MM.1S (cell line): ENCODE data around the gene SP4.

Experiments used
- DNase-seq: peaks from one replicate; pipeline ENCODE4 v3.0.0-alpha.2; 2015
- H2AFZ ChIP-seq: fragments of 300-600 bp; sonication (generic); 2 replicates; pipeline ENCODE4 v1.6.0; 2016; ENCODE audit warnings: antibody characterized with exemption, low read length
- H3F3A ChIP-seq: fragments of 300-600 bp; sonication (generic); 2 replicates; pipeline ENCODE4 v1.6.1; 2016; ENCODE audit warnings: mild to moderate bottlenecking, antibody characterized with exemption, low read length, moderate library complexity, mixed read lengths; ENCODE audit not compliant: insufficient read depth
- H3K27ac ChIP-seq: fragments of 300-600 bp; sonication (generic); 2 replicates; pipeline ENCODE4 v1.5.1; 2016; ENCODE audit warnings: mild to moderate bottlenecking, low read length
- H3K27me3 ChIP-seq: fragments of 300-600 bp; sonication (generic); replicated peaks from 2 replicates; pipeline ENCODE4 v1.6.0; 2016; ENCODE audit warnings: low read length; ENCODE audit not compliant: insufficient read depth
- H3K36me3 ChIP-seq: fragments of 300-600 bp; sonication (generic); replicated peaks from 2 replicates; pipeline ENCODE4 v1.6.1; 2016; ENCODE audit warnings: mild to moderate bottlenecking, low read length, mixed read lengths; ENCODE audit not compliant: insufficient read depth
- H3K4me1 ChIP-seq: fragments of 300-600 bp; sonication (generic); 2 replicates; pipeline ENCODE4 v1.6.1; 2016; ENCODE audit warnings: low read length, mixed read lengths
- H3K4me2 ChIP-seq: fragments of 300-600 bp; sonication (generic); 2 replicates; pipeline ENCODE4 v1.6.0; 2016; ENCODE audit warnings: low read depth, low read length
- H3K4me3 ChIP-seq: fragments of 300-600 bp; sonication (generic); 2 replicates; pipeline ENCODE4 v1.5.1; 2016; ENCODE audit warnings: low read length, mixed read lengths
- H3K79me2 ChIP-seq: fragments of 300-600 bp; sonication (generic); 2 replicates; pipeline ENCODE4 v1.6.1; 2016; ENCODE audit warnings: mixed run types, low read length, mixed read lengths
- H3K9ac ChIP-seq: fragments of 300-600 bp; sonication (generic); 2 replicates; pipeline ENCODE4 v1.6.1; 2016; ENCODE audit warnings: low read length, mixed read lengths
- H3K9me2 ChIP-seq: fragments of 300-600 bp; sonication (generic); replicated peaks from 2 replicates; pipeline ENCODE4 v1.6.1; 2016; ENCODE audit warnings: mild to moderate bottlenecking, low read length, mixed read lengths; ENCODE audit not compliant: insufficient read depth
- H3K9me3 ChIP-seq: fragments of 300-600 bp; sonication (generic); replicated peaks from 2 replicates; pipeline ENCODE4 v1.6.1; 2016; ENCODE audit warnings: mild to moderate bottlenecking, low read length, mixed read lengths; ENCODE audit not compliant: insufficient read depth
- H4K20me1 ChIP-seq: fragments of 300-600 bp; sonication (generic); 2 replicates; pipeline ENCODE4 v1.6.1; 2016; ENCODE audit warnings: mild to moderate bottlenecking, low read length, moderate library complexity, mixed read lengths; ENCODE audit not compliant: insufficient read depth
- EZH2 ChIP-seq: fragments of 300-600 bp; sonication (generic); optimal IDR thresholded peaks from 2 replicates; pipeline ENCODE3; 2017; ENCODE audit warnings: low read depth, mild to moderate bottlenecking, antibody characterized with exemption, low read length, mixed read lengths
- EZH2phosphoT487 ChIP-seq: fragments of 300-600 bp; sonication (generic); IDR thresholded peaks from 2 replicates; pipeline ENCODE4 v1.6.1; 2018; ENCODE audit warnings: antibody characterized with exemption, low read length
- TF ChIP-seq, protein P1 (sequence below): fragments of 300-600 bp; sonication (generic); IDR thresholded peaks from 2 replicates; pipeline ENCODE4 v1.5.1; 2016; ENCODE audit warnings: antibody characterized with exemption, low read length, mixed read lengths

SP4 gene

DNA sequence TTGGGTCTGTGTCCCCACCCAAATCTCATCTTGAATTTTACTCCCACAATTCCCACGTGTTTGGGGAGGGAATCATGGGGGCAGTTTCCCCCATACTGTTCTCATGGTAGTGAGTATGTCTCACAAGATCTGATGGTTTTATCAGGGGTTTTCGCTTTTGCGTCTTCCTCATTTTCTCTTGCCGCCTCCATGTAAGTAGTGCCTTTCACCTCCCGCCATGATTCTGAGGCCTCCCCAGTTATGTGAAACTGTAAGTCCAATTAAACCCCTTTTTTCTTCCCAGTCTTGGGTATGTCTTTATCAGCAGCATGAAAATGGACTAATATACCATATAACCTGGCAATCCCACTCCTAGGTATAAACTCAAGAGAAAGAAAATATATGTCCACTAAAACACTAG lies 25.9 kb upstream of the SP4 start:
- no peak for TF ChIP-seq EZH2
- TF ChIP-seq, protein P1, sequence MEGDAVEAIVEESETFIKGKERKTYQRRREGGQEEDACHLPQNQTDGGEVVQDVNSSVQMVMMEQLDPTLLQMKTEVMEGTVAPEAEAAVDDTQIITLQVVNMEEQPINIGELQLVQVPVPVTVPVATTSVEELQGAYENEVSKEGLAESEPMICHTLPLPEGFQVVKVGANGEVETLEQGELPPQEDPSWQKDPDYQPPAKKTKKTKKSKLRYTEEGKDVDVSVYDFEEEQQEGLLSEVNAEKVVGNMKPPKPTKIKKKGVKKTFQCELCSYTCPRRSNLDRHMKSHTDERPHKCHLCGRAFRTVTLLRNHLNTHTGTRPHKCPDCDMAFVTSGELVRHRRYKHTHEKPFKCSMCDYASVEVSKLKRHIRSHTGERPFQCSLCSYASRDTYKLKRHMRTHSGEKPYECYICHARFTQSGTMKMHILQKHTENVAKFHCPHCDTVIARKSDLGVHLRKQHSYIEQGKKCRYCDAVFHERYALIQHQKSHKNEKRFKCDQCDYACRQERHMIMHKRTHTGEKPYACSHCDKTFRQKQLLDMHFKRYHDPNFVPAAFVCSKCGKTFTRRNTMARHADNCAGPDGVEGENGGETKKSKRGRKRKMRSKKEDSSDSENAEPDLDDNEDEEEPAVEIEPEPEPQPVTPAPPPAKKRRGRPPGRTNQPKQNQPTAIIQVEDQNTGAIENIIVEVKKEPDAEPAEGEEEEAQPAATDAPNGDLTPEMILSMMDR = no peak

DNA sequence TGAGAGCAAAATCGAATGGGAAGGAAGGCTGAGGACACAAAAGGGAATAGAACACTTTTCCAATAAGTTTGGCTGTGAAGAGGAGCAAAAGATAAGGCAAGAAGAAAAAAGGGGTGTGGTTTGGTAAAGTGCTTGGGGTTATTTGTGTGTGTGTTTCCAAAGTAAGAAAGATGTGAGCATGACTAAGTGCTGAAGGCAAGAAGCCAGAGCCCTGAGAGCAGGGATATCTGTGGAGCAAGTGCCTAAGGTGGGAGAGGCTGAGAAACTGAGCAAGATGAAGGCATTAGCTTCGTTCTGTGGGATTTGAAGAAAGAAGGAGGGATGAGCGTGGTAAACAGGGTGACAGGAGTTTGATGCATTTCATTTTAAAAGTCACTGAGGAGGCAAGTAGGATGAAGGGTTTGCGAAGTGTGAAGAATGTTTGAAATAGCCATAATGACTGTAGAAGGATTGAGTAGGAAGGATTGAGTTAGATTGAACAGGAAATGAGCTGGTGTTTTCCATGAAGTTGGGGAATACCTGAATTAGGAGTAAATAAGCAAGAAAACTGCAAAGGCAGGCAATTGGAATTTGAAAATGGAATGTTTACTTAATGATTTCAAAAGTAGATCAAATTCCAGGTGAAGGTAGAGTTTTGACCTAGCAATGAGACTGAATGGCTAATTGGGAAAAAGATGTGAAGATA lies 19.9 kb upstream of the SP4 start:
- Histone ChIP-seq H3K9ac (no peak overlapping the region), H3K4me3 (no peak overlapping the region), H3K4me1 (peaks cover 15% of the 10 kb centered on the region), H3K27ac (no peak overlapping the region), H4K20me1 (no peaks in the 10 kb centered on the region), H3F3A (0 out of 2 replicates have a peak, but pooled peaks cover 5% of the 10 kb centered on the region), H3K9me2 (no peaks in the 10 kb centered on the region), H2AFZ (no peak overlapping the region), H3K9me3 (no peaks in the 10 kb centered on the region), H3K79me2 (no peaks in the 10 kb centered on the region), H3K4me2 (no peak overlapping the region), H3K36me3 (no peaks in the 10 kb centered on the region), H3K27me3 (no peaks in the 10 kb centered on the region)
- TF ChIP-seq EZH2 (no peak), EZH2phosphoT487 (no peak)
- TF ChIP-seq, protein P1 = no peak
- no peak for DNase-seq

More for the DNA sequence above, 25.9 kb upstream of the SP4 start:
- Histone ChIP-seq H3K4me3 (no peak overlapping the region), H3F3A (no peaks in the 10 kb centered on the region), H4K20me1 (no peaks in the 10 kb centered on the region), H3K36me3 (no peaks in the 10 kb centered on the region), H3K79me2 (no peaks in the 10 kb centered on the region), H3K4me2 (no peak overlapping the region), H3K4me1 (no peaks in the 10 kb centered on the region), H3K9me2 (no peaks in the 10 kb centered on the region), H3K27ac (no peak overlapping the region), H3K9ac (no peak overlapping the region), H2AFZ (no peak overlapping the region), H3K27me3 (no peaks in the 10 kb centered on the region), H3K9me3 (no peaks in the 10 kb centered on the region)
- DNase-seq = no peak

DNA sequence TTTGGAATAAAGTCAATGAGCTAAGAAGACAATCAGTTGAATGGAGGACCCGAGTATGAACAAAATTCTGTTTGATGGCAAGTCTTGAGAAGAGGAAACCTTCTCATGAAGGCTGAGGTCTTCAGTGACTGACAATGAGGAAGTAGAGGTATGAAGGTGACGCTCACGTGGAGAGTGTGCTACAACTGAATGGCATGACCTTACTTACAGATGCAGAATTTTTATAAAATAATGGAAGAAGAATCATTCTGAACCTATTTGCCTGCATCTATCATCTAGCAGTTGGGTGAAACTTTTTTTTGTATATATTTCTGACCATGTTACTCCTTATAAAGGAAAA lies 19.4 kb upstream of the SP4 start:
- Histone ChIP-seq H3K79me2 (no peaks in the 10 kb centered on the region), H3K36me3 (no peaks in the 10 kb centered on the region), H3K4me3 (no peak overlapping the region), H3K27ac (no peak overlapping the region), H3K9me3 (no peaks in the 10 kb centered on the region), H3F3A (0 out of 2 replicates have a peak, but pooled peaks cover 9% of the 10 kb centered on the region), H3K27me3 (no peaks in the 10 kb centered on the region), H3K9me2 (no peaks in the 10 kb centered on the region), H3K4me1 (peaks cover 20% of the 10 kb centered on the region), H3K9ac (no peak overlapping the region), H4K20me1 (no peaks in the 10 kb centered on the region), H2AFZ (no peak overlapping the region), H3K4me2 (no peak overlapping the region)
- DNase-seq = no peak
- no peak for TF ChIP-seq EZH2phosphoT487
- TF ChIP-seq EZH2 = no peak
- TF ChIP-seq, protein P1 = no peak
